ENCODE measurements around the gene SRGAP2.
A peak's percentile ranks its signal among the peaks of the same experiment; 100 is the strongest.
"Not testable (repeated sequence)": the region's sequence is repeated elsewhere in the genome, so short reads cannot be mapped to it uniquely, and the experiment has no call there.

Gene SRGAP2

DNA sequence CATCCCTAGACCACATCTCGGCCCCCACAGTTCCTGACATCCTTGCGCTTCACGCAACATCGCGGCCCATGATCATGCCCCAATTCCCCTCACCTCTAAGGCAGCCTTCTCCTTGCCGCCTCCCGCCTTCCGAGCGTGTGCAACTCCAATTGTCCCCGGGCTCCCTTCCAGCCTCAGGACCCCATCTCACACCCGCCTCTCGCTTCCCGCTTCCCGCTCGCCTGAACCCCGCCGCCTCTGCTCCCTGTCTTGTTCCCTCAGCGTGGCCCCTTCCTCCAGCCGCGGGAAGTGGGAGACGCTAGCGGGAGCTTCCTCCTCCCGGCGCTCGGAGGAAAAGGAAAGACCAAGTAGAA, 794 bp downstream of the SRGAP2 start:
- not testable (repeated sequence) for H3K27ac ChIP-seq (ENCODE audit: low read depth, low read length); H4K5ac ChIP-seq (ENCODE audit: low read length); H3K4me2 ChIP-seq (ENCODE audit: low read length); H3K4me3 ChIP-seq (ENCODE audit: low read length); H3K23ac ChIP-seq (ENCODE audit: low read length); H3K4ac ChIP-seq (ENCODE audit: low read depth, low read length); H3K4me1 ChIP-seq (ENCODE audit: control insufficient read depth, low read depth, low read length); H3K79me1 ChIP-seq (ENCODE audit: low read length); H3K18ac ChIP-seq (ENCODE audit: low read length); H3K9ac ChIP-seq (ENCODE audit: low read length); H3K36me3 ChIP-seq (ENCODE audit: control insufficient read depth, insufficient read depth, low read length); H2BK120ac ChIP-seq (ENCODE audit: low read depth, low read length); H2BK5ac ChIP-seq (ENCODE audit: low read length); H2AK5ac ChIP-seq (ENCODE audit: low read length); H3K56ac ChIP-seq (ENCODE audit: low read length); DNase-seq; H4K8ac ChIP-seq (ENCODE audit: low read depth, low read length); H3K79me2 ChIP-seq (ENCODE audit: control insufficient read depth, insufficient read depth, low read length); H2BK15ac ChIP-seq (replicated peaks; ENCODE audit: low read depth); H3K27me3 ChIP-seq (ENCODE audit: insufficient read depth, low read length, poor library complexity)
- WGBS (ENCODE audit: extremely low coverage, insufficient coverage, low lambda C conversion rate): no CpG with 5 or more reads among the region's 25 CpGs

DNA sequence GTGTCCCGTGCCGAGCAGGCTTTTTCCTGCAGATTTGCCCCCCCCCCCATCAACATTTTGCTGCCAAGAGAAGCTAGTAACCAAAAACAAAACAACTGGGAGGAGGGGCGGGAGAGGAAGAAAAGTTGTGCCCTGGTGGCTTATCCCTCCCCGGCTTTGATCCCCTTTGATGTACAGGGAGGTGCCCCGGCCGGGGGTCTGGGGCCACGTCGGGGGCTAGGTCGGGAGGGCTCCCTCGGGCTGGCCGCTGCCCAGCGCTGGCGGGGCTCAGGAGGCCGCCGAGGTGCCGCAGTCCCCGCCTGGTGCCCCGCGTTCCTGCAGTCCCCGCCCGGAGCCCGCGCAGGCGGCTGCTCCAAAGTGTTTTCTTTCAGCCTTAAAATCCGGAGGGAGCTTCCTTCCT, 1.5 kb downstream of the SRGAP2 start:
- H3K36me3 ChIP-seq (ENCODE audit: control insufficient read depth, insufficient read depth, low read length); H3K18ac ChIP-seq (ENCODE audit: low read length); H2BK5ac ChIP-seq (ENCODE audit: low read length); H3K56ac ChIP-seq (ENCODE audit: low read length); H2BK15ac ChIP-seq (replicated peaks; ENCODE audit: low read depth); H4K5ac ChIP-seq (ENCODE audit: low read length); H3K4me2 ChIP-seq (ENCODE audit: low read length); H3K27ac ChIP-seq (ENCODE audit: low read depth, low read length); H2BK120ac ChIP-seq (ENCODE audit: low read depth, low read length); H3K79me2 ChIP-seq (ENCODE audit: control insufficient read depth, insufficient read depth, low read length); H3K79me1 ChIP-seq (ENCODE audit: low read length); H4K8ac ChIP-seq (ENCODE audit: low read depth, low read length); H3K27me3 ChIP-seq (ENCODE audit: insufficient read depth, low read length, poor library complexity); H3K4me3 ChIP-seq (ENCODE audit: low read length); H3K4me1 ChIP-seq (ENCODE audit: control insufficient read depth, low read depth, low read length); H3K23ac ChIP-seq (ENCODE audit: low read length); H2AK5ac ChIP-seq (ENCODE audit: low read length): not testable (repeated sequence)
- peak; percentile 45 for DNase-seq
- peak overlapping the region; percentile 38 for H3K9ac ChIP-seq (ENCODE audit: low read length)
- peak overlapping the region; percentile 55 for H3K4ac ChIP-seq (ENCODE audit: low read depth, low read length)
- no CpG with 5 or more reads among the region's 25 CpGs for WGBS (ENCODE audit: extremely low coverage, insufficient coverage, low lambda C conversion rate)

DNA sequence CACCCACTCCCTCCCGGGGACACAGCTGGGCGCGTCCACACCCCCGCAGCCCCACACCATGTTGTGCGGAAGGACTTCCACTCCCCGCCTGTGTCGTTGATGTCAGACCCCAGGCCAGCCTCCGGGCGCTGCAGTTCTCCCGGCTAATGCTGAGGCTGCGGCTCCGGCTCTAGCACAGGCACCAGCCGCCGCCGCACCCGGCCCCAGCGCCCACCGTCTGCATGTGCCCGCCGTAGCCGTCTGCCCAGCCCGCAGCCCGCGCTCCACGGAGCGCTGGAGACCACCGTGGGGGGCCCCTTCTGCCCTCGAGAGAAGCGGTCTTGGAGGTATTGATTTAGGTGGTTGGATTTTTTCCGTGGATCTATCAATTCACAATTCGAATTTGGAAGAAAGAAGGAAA, 2.2 kb downstream of the SRGAP2 start:
- H3K4ac ChIP-seq (ENCODE audit: low read depth, low read length); H4K8ac ChIP-seq (ENCODE audit: low read depth, low read length); H4K5ac ChIP-seq (ENCODE audit: low read length); H2BK120ac ChIP-seq (ENCODE audit: low read depth, low read length); H3K27me3 ChIP-seq (ENCODE audit: insufficient read depth, low read length, poor library complexity); H2BK15ac ChIP-seq (replicated peaks; ENCODE audit: low read depth); H3K4me1 ChIP-seq (ENCODE audit: control insufficient read depth, low read depth, low read length); H3K4me3 ChIP-seq (ENCODE audit: low read length); H3K79me1 ChIP-seq (ENCODE audit: low read length); H3K9ac ChIP-seq (ENCODE audit: low read length); H2BK5ac ChIP-seq (ENCODE audit: low read length); H3K27ac ChIP-seq (ENCODE audit: low read depth, low read length); H3K56ac ChIP-seq (ENCODE audit: low read length); DNase-seq; H3K23ac ChIP-seq (ENCODE audit: low read length); H3K4me2 ChIP-seq (ENCODE audit: low read length); H2AK5ac ChIP-seq (ENCODE audit: low read length); H3K36me3 ChIP-seq (ENCODE audit: control insufficient read depth, insufficient read depth, low read length); H3K18ac ChIP-seq (ENCODE audit: low read length); H3K79me2 ChIP-seq (ENCODE audit: control insufficient read depth, insufficient read depth, low read length): not testable (repeated sequence)
- no CpG with 5 or more reads among the region's 31 CpGs for WGBS (ENCODE audit: extremely low coverage, insufficient coverage, low lambda C conversion rate)

DNA sequence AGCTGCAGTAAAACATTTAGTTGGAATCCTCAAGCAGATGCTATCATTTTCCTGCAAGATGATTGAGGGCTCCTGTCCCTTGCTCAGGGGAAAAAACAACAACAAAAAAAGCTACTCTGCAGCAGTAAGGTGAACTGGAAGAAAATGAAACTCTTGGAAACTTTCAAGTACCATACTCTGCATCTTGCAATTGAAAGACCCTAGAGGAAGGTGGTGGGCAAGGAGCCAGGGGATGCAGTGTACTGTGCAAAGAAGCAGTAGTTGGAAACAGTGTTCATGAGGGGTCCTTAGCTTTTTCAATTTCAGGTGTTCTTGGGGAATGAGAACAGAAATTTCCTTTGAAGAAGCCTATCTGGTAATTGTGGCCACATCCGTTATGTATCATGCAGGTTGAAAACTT, 7.5 kb downstream of the SRGAP2 start:
- not testable (repeated sequence) for H3K4me1 ChIP-seq (ENCODE audit: control insufficient read depth, low read depth, low read length); H3K79me1 ChIP-seq (ENCODE audit: low read length); H2BK15ac ChIP-seq (replicated peaks; ENCODE audit: low read depth); H3K56ac ChIP-seq (ENCODE audit: low read length); H2BK120ac ChIP-seq (ENCODE audit: low read depth, low read length); H3K4me2 ChIP-seq (ENCODE audit: low read length); H3K23ac ChIP-seq (ENCODE audit: low read length); H4K5ac ChIP-seq (ENCODE audit: low read length); H2BK5ac ChIP-seq (ENCODE audit: low read length); DNase-seq; H3K18ac ChIP-seq (ENCODE audit: low read length); H3K27me3 ChIP-seq (ENCODE audit: insufficient read depth, low read length, poor library complexity); H3K79me2 ChIP-seq (ENCODE audit: control insufficient read depth, insufficient read depth, low read length); H3K4me3 ChIP-seq (ENCODE audit: low read length); H3K9ac ChIP-seq (ENCODE audit: low read length); H4K8ac ChIP-seq (ENCODE audit: low read depth, low read length); H3K27ac ChIP-seq (ENCODE audit: low read depth, low read length); H3K36me3 ChIP-seq (ENCODE audit: control insufficient read depth, insufficient read depth, low read length); H3K4ac ChIP-seq (ENCODE audit: low read depth, low read length); H2AK5ac ChIP-seq (ENCODE audit: low read length)
- WGBS (ENCODE audit: extremely low coverage, insufficient coverage, low lambda C conversion rate): no CpG with 5 or more reads among the region's 1 CpG

DNA sequence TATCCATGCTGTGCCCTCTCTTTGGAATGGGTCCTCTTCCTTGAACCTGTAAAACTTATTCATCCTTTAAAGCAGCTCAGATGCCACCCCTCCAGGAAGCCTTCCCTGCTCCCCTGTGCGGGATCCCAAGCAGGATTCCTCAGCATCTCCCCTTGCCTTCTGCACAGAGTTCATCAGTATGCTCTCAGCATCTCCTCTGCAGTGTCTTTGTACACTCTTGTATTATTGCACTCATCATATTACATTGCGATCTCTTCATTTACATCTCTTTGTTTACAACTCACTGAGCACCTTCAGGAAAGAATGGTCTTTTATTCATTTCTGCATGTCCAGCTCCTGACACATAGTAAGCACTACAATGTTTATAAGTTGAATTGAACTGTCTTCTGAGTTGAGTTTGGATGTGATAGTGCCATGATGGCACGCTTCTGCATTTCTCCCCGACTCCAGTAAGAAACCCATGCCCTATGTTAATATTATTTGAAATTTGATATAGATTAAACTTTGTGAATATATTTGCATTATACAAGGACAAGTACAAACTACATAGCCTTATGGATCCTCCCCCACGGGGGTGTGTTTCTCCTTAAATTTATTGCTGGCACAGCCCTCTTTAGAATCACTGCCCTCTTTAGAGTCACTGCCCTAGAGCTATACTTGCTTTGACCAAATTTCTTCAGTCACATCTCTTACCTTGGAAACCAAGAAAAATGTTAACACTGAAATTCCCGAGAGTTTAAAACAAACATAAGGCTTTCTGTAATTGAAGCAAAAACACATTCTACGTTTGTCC, 12.5 kb downstream of the SRGAP2 start:
- not testable (repeated sequence) for DNase-seq; H3K79me2 ChIP-seq (ENCODE audit: control insufficient read depth, insufficient read depth, low read length); H3K56ac ChIP-seq (ENCODE audit: low read length); H4K8ac ChIP-seq (ENCODE audit: low read depth, low read length); H3K23ac ChIP-seq (ENCODE audit: low read length); H3K18ac ChIP-seq (ENCODE audit: low read length); H3K4me1 ChIP-seq (ENCODE audit: control insufficient read depth, low read depth, low read length); H3K27me3 ChIP-seq (ENCODE audit: insufficient read depth, low read length, poor library complexity); H2BK5ac ChIP-seq (ENCODE audit: low read length); H4K5ac ChIP-seq (ENCODE audit: low read length); H3K9ac ChIP-seq (ENCODE audit: low read length); H3K36me3 ChIP-seq (ENCODE audit: control insufficient read depth, insufficient read depth, low read length); H2BK15ac ChIP-seq (replicated peaks; ENCODE audit: low read depth); H3K79me1 ChIP-seq (ENCODE audit: low read length); H3K4ac ChIP-seq (ENCODE audit: low read depth, low read length); H2BK120ac ChIP-seq (ENCODE audit: low read depth, low read length); H3K4me2 ChIP-seq (ENCODE audit: low read length); H3K27ac ChIP-seq (ENCODE audit: low read depth, low read length); H3K4me3 ChIP-seq (ENCODE audit: low read length); H2AK5ac ChIP-seq (ENCODE audit: low read length)
- no CpG with 5 or more reads among the region's 7 CpGs for WGBS (ENCODE audit: extremely low coverage, insufficient coverage, low lambda C conversion rate)

DNA sequence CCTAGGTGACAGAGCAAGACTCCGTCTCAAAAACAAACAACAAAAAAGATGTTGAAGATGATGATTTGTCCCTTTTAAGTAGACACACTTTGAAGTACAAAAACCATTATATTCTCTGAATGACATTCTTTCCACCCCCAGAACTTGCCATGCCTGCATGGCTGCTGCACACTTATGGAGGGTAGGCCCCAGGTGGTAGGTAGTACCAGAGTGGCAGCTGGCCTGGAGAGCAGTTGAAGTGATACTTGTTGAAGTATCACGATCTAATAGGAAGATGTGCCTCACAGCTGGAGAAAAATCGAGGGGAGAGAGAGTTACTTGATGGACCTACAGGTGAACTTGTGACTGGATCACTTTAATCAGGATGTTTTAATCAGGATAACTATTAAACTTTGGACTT, 14.9 kb downstream of the SRGAP2 start:
- not testable (repeated sequence) for H3K4me2 ChIP-seq (ENCODE audit: low read length); H3K27me3 ChIP-seq (ENCODE audit: insufficient read depth, low read length, poor library complexity); H3K27ac ChIP-seq (ENCODE audit: low read depth, low read length); H2BK120ac ChIP-seq (ENCODE audit: low read depth, low read length); H3K36me3 ChIP-seq (ENCODE audit: control insufficient read depth, insufficient read depth, low read length); H2AK5ac ChIP-seq (ENCODE audit: low read length); H3K79me2 ChIP-seq (ENCODE audit: control insufficient read depth, insufficient read depth, low read length); H3K9ac ChIP-seq (ENCODE audit: low read length); H3K56ac ChIP-seq (ENCODE audit: low read length); H3K18ac ChIP-seq (ENCODE audit: low read length); H4K5ac ChIP-seq (ENCODE audit: low read length); H3K4ac ChIP-seq (ENCODE audit: low read depth, low read length); H4K8ac ChIP-seq (ENCODE audit: low read depth, low read length); H3K23ac ChIP-seq (ENCODE audit: low read length); H2BK15ac ChIP-seq (replicated peaks; ENCODE audit: low read depth); H3K79me1 ChIP-seq (ENCODE audit: low read length); DNase-seq; H2BK5ac ChIP-seq (ENCODE audit: low read length); H3K4me3 ChIP-seq (ENCODE audit: low read length); H3K4me1 ChIP-seq (ENCODE audit: control insufficient read depth, low read depth, low read length)
- WGBS (ENCODE audit: extremely low coverage, insufficient coverage, low lambda C conversion rate): no CpG with 5 or more reads among the region's 3 CpGs

Data from mesendoderm (in vitro differentiated cells).